ENCODE measurements around the gene ITK.

DNA sequence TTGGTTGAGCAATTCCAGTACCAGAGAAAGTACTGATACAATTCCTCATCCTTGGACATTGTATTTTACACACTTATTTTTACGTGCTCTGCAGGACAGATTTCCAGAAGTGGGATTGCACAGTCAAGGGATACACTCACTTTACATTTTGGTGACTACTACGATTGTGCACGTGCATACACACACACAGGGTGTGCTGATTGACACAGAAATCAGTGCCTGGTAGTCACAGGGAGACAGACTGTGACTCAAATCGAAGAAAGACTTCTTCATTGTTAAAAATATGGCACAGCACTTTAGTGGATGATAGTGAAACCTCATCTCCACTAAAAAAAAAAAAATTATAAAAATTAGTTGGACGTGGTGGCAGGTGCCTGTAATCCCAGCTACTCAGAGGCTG is 16.1 kb upstream of the ITK start:
- TF ChIP-seq, protein P1, sequence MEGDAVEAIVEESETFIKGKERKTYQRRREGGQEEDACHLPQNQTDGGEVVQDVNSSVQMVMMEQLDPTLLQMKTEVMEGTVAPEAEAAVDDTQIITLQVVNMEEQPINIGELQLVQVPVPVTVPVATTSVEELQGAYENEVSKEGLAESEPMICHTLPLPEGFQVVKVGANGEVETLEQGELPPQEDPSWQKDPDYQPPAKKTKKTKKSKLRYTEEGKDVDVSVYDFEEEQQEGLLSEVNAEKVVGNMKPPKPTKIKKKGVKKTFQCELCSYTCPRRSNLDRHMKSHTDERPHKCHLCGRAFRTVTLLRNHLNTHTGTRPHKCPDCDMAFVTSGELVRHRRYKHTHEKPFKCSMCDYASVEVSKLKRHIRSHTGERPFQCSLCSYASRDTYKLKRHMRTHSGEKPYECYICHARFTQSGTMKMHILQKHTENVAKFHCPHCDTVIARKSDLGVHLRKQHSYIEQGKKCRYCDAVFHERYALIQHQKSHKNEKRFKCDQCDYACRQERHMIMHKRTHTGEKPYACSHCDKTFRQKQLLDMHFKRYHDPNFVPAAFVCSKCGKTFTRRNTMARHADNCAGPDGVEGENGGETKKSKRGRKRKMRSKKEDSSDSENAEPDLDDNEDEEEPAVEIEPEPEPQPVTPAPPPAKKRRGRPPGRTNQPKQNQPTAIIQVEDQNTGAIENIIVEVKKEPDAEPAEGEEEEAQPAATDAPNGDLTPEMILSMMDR (IDR thresholded peaks at IDR 0.05): no peak
- TF ChIP-seq EZH2 (IDR thresholded peaks at IDR 0.05; ENCODE audit: borderline replicate concordance, insufficient read depth, low read depth, low read length, poor library complexity, severe bottlenecking): no peak

Data from B cell (primary cell).